ENCODE results near the gene RERE.
A peak's percentile ranks its signal among the peaks of the same experiment; 100 is the strongest.

Gene RERE

DNA sequence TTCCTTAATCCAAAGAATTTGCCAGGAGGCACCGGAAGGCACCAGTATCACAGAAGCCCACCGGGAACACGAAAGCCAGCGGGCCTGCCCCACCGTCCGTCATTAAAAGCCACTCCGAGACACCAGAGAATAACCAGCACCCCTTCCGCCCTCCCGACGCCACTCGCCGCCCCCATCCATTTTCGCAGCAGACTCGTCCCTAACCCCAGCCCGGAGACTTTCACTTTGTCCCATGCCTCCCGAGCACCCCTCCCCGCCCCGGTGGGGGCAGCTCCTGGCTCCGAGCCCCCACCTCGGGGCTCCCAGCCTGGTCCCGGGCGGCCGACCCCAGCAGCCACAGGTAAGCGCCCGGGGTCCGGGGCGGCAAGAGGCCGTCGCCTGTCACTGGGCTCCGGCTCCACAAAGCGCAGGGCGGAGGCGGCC, 394.2 kb downstream of the RERE start:
- no peaks in the 10 kb centered on the region for H3K9me3 Mint-ChIP-seq
- H3K4me1 Mint-ChIP-seq (ENCODE audit: low read depth): peaks cover 42% of the 10 kb centered on the region
- H3K4me3 Mint-ChIP-seq: no peak overlapping the region
- H3K27ac Mint-ChIP-seq: no peak overlapping the region
- H3K36me3 Mint-ChIP-seq (ENCODE audit: low read depth): no peaks in the 10 kb centered on the region
- DNase-seq: peak; percentile 69
- no peaks in the 10 kb centered on the region for H3K27me3 Mint-ChIP-seq

DNA sequence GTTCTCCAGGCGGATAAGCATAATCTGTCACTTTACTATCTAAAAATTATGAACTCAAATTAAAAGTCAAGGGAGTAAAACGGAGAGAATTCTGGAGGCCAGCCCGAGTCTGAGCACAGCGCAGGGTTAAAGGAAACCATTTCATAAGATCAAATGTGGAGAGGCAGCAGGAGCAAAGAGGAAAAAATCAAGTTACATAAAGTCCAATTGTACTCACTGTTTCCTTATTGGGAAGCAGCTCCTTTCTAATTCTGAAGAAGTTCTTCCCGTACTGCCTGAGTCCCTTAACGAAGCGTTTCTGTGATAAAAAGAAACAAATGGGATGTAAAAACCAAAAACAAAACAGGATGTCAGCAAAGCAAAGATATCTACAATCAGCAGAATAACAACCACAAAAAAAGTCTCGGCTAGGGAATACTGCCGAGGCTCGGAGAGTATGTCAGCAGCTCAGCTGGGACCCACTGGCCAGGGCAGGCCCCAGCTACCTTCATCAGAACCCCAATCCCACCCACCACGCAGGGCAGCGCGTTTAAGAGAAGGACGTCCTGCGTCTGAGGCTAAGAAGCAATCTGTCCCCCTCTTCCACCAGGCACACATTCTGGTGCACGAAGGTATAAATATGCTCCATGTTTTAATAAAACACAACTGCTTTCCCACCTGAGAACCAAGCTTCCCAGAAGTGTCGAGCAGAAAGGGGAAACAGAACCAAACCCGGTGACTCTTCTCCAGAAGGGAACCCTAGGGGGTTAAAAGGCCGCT, 394.8 kb downstream of the RERE start:
- H3K27me3 Mint-ChIP-seq: no peaks in the 10 kb centered on the region
- no peaks in the 10 kb centered on the region for H3K36me3 Mint-ChIP-seq (ENCODE audit: low read depth)
- peak; percentile 48 for DNase-seq
- H3K4me3 Mint-ChIP-seq: no peak overlapping the region
- H3K27ac Mint-ChIP-seq: no peak overlapping the region
- no peaks in the 10 kb centered on the region for H3K9me3 Mint-ChIP-seq
- H3K4me1 Mint-ChIP-seq (ENCODE audit: low read depth): peaks cover 42% of the 10 kb centered on the region

DNA sequence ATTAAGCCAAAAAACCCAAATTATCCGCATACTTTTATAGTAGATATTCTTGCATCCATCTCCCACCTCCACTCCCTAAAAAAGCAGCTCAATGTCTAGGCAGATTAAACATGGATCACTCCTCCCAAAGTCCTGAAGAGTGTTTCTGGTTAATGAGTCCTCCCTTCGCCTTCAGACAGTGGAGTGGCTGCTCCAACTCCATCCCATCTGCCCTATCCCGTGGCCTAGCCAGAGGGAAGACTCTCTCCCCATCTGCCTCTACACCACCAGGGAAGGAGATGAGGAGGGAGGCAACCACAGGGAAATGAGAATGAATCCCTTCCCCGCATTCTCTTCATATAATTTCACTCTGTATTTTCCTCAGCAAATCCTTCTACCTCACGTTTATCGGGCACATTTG, 395.7 kb downstream of the RERE start:
- Mint-ChIP-seq H3K4me1 (ENCODE audit: low read depth) (peaks cover 41% of the 10 kb centered on the region), H3K36me3 (ENCODE audit: low read depth) (peaks cover 4% of the 10 kb centered on the region), H3K27ac (no peak overlapping the region), H3K4me3 (no peak overlapping the region), H3K27me3 (no peaks in the 10 kb centered on the region), H3K9me3 (no peaks in the 10 kb centered on the region)
- DNase-seq: no peak

DNA sequence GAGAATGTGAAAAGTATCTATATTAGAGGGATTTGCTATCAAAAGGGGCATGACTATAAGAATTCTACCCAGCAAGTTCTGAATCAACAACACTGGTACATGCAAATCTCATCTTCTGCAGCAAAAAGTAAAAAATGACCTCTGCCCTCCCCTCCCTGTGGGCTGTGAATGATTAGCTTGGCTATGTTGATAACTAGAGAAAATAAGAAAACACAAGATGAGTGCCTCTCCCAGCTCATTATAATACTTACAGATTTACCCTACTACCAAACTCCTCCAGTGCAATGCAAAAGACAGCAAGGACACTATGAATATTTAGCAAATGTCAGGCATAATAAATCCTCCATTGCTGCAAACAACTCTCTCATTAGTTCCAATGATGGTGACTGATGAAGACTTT, 397.1 kb downstream of the RERE start:
- no peak overlapping the region for H3K4me3 Mint-ChIP-seq
- H3K9me3 Mint-ChIP-seq: no peaks in the 10 kb centered on the region
- peaks cover 38% of the 10 kb centered on the region for H3K4me1 Mint-ChIP-seq (ENCODE audit: low read depth)
- no peaks in the 10 kb centered on the region for H3K27me3 Mint-ChIP-seq
- peaks cover 16% of the 10 kb centered on the region for H3K36me3 Mint-ChIP-seq (ENCODE audit: low read depth)
- H3K27ac Mint-ChIP-seq: no peak overlapping the region
- DNase-seq: no peak

DNA sequence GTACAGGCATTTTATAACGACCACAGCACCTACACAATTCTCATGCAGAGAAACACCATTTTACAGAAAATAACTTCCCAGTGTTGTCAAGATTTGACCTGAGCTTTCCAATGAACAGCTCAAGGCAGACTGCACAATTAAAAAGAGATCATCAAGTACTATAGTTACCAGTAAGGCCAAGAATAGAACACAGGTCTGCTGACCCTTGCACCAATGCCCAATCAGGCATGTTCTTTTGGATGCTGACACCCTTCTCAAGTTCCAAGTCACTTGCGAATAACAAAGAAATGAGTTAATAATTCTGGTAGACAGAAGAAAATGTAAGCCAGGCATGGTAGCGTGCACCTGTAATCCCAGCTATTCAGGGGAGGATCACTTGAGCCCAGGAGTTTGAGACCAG, 397.6 kb downstream of the RERE start:
- peaks cover 20% of the 10 kb centered on the region for H3K36me3 Mint-ChIP-seq (ENCODE audit: low read depth)
- H3K9me3 Mint-ChIP-seq: no peaks in the 10 kb centered on the region
- DNase-seq: no peak
- H3K4me1 Mint-ChIP-seq (ENCODE audit: low read depth): peaks cover 37% of the 10 kb centered on the region
- no peaks in the 10 kb centered on the region for H3K27me3 Mint-ChIP-seq
- no peak overlapping the region for H3K27ac Mint-ChIP-seq
- H3K4me3 Mint-ChIP-seq: no peak overlapping the region

DNA sequence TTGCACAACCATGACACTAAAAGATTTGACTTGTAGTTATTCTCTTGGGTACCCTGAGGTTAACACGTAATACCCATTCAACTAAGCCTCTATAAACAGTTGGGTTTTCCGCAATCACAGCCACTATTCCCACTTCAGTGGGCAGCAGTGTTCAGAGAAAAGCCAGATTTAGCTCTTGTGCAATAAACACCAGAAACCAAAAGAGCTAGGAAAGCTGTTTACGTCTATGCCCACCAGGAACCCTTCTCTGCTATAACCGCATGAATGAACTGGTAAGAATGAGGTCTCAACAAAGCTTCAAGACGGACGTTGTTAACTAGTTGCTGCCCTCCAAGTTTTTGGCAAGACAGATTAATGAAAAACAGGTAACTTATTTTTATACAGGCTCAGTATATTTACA, 398.3 kb downstream of the RERE start:
- Mint-ChIP-seq H3K27ac (peak overlapping the region; percentile 12), H3K9me3 (no peaks in the 10 kb centered on the region), H3K36me3 (ENCODE audit: low read depth) (peaks cover 26% of the 10 kb centered on the region), H3K4me1 (ENCODE audit: low read depth) (peaks cover 34% of the 10 kb centered on the region), H3K4me3 (no peak overlapping the region), H3K27me3 (no peaks in the 10 kb centered on the region)
- no peak for DNase-seq

DNA sequence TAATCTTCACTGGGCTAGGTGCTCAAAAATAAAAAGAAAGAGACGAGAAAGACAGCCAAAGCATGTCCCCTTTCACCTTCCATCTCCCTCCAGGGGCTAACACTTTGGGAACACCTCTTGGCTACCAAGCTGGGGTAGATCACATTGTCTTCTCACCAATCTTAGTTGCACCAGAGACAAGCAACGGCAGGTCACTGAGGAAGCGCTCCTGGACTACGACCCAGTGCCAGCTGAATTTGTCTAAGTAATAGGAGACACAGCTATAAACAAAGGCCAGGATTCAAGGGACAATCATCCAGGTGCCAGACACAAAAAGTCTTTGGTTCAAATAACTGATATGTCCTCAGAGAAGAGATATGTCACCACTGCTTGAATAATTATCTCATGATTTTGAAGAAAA, 399.1 kb downstream of the RERE start:
- DNase-seq: no peak
- Mint-ChIP-seq H3K9me3 (no peaks in the 10 kb centered on the region), H3K4me1 (ENCODE audit: low read depth) (peaks cover 32% of the 10 kb centered on the region), H3K27ac (no peak overlapping the region), H3K36me3 (ENCODE audit: low read depth) (peaks cover 34% of the 10 kb centered on the region), H3K27me3 (no peaks in the 10 kb centered on the region), H3K4me3 (no peak overlapping the region)

DNA sequence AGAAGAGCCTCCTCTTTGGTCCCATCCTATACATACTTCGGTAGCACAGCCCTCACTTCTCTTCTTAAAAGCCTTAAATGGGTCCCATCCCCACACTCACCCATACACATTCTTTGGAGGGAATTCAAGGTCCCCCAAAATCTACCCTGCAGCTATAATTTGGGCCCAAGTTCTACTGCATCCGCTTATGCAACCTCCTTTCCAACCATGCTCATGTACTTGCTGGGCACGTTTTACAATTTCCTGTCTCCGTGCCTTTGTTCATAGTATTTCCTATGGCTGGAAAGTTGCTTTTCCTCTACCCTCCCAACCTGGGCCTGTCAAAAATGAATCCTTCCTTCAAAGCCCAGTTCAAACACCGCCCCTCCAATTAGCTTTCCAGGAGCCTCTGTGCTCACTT, 399.8 kb downstream of the RERE start:
- DNase-seq: no peak
- H3K9me3 Mint-ChIP-seq: no peaks in the 10 kb centered on the region
- peaks cover 36% of the 10 kb centered on the region for H3K4me1 Mint-ChIP-seq (ENCODE audit: low read depth)
- peak overlapping the region; percentile 12 for H3K27ac Mint-ChIP-seq
- no peak overlapping the region for H3K4me3 Mint-ChIP-seq
- H3K36me3 Mint-ChIP-seq (ENCODE audit: low read depth): peaks cover 39% of the 10 kb centered on the region
- H3K27me3 Mint-ChIP-seq: no peaks in the 10 kb centered on the region

DNA sequence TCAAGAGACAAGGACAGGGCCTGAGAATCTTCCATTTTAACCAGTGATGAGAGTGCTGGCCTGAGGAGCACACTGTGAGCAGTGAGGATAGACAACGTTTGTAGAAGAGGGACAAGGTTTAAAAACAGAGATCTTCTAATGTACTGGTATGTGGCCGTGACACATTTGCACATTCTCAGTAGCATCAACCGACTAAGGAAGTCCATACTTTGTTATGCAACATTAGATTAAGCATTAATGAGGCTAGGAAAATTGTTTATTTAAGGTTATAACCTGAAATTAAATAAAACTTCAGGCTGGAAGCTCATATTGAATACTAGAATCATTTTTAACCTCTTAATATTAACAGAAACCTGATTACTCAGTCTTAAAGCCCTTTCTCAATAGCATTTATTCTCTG, 400.6 kb downstream of the RERE start:
- Mint-ChIP-seq H3K4me3 (no peak overlapping the region), H3K36me3 (ENCODE audit: low read depth) (peaks cover 46% of the 10 kb centered on the region), H3K9me3 (no peaks in the 10 kb centered on the region), H3K4me1 (ENCODE audit: low read depth) (peaks cover 43% of the 10 kb centered on the region), H3K27ac (peak overlapping the region; percentile 18), H3K27me3 (no peaks in the 10 kb centered on the region)
- DNase-seq: no peak

DNA sequence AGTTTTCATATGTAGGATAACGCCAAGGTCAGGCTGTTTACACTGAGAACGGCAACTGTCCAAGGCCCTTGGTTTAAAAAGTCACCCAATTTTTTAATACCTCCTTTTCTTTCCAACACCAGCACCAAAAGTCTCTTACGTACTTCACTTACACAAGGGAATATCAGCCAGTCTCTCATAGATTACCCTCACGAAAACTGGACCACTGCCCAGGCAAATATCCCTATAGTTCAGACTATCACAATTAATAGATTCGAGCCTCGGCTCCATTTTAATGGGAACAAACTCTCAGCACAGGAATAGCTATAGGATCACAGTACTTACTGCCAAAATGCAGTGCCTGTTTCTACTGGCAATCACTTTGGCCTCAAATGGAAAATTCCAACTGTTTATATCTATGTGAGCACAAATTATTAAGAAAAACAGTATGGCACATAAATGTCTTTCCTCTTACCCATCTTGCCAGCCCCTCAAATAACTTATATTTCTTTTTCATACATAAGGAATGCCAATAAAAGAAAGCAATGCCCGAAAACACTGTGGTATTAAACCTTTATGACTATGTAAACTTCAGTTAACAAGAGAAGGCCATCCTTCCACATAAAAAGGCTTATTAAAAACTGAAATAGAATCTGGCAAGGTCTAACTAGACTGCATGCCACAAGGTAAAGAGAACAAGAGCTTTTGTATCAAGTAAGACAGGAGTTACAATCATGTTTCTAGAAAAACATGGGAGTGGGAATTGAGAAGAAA, 401.7 kb downstream of the RERE start:
- H3K9me3 Mint-ChIP-seq: no peaks in the 10 kb centered on the region
- peak overlapping the region; percentile 47 for H3K27ac Mint-ChIP-seq
- H3K4me3 Mint-ChIP-seq: no peak overlapping the region
- no peaks in the 10 kb centered on the region for H3K27me3 Mint-ChIP-seq
- DNase-seq: no peak
- peaks cover 52% of the 10 kb centered on the region for H3K4me1 Mint-ChIP-seq (ENCODE audit: low read depth)
- peaks cover 52% of the 10 kb centered on the region for H3K36me3 Mint-ChIP-seq (ENCODE audit: low read depth)

DNA sequence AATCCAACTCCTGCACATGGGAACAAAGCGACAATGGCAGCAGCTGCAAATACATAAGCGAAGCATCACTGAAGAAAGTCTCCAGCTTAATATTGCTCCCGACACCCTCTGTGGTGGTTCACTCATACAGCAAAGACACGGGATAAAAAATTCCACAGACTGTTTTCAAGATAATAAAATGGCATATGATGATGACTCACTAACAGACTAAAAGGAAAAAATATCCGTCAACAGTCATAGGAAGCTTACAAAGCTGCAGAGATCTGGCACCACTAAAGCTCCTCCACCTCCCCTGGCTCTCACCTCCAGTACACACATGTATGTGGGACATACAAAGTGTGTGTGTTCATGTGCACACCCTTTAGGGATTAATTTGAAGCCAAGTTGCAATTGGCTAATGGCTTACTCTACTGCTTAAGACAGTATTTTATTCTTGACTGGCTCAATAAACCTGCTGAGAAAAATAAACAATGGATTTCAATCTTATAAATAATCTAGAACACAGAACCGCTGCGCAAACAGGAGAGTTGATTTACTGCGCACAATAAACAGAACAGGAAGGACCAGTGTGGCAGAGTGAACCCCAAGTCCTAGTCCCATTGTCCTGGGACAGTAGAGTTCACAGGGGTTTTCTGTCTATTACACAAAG, 405.1 kb downstream of the RERE start:
- Mint-ChIP-seq H3K4me1 (ENCODE audit: low read depth) (peaks cover 73% of the 10 kb centered on the region), H3K9me3 (no peaks in the 10 kb centered on the region), H3K36me3 (ENCODE audit: low read depth) (peaks cover 85% of the 10 kb centered on the region), H3K27me3 (no peaks in the 10 kb centered on the region), H3K4me3 (no peak overlapping the region), H3K27ac (no peak overlapping the region)
- DNase-seq: no peak

DNA sequence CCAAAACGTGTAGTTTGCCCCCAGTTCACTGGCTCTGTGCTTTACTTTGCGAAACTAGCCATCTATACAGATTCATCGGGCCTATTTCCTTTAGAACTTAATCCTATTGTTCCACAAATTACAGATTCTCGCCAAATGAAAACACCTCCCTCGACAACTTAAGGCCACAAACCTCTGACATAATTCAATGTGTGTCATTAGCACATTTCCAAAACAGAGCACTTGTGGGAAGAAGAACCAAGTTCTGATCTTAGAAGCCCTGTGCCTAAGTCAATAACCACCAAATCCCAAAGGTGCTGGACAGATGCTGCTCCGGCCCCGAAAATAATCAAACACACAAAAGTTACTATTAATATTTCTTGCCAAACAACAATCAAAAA, 405.6 kb downstream of the RERE start:
- no peak overlapping the region for H3K4me3 Mint-ChIP-seq
- no peaks in the 10 kb centered on the region for H3K27me3 Mint-ChIP-seq
- no peak for DNase-seq
- H3K9me3 Mint-ChIP-seq: no peaks in the 10 kb centered on the region
- peaks cover 74% of the 10 kb centered on the region for H3K4me1 Mint-ChIP-seq (ENCODE audit: low read depth)
- H3K36me3 Mint-ChIP-seq (ENCODE audit: low read depth): peaks cover 86% of the 10 kb centered on the region
- H3K27ac Mint-ChIP-seq: no peak overlapping the region

DNA sequence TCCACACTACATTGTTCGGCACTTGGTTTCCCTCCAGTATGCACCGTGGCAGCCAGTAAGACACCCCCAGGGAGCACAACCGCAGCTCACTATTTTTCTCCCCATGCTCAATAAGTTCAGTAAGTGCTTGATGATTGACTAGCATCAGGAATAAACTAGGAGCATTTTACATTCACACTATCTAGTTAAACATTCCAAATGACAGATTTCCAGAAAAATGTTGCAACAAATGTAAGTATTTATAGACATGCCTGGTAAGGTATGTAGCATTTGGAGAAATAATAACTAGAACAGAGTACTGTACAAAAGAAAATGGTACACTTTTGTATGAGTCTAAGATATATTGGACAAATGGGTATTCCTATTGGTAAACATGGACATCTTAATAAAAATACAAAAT, 406.6 kb downstream of the RERE start:
- Mint-ChIP-seq H3K36me3 (ENCODE audit: low read depth) (peaks cover 88% of the 10 kb centered on the region), H3K27me3 (no peaks in the 10 kb centered on the region), H3K27ac (no peak overlapping the region), H3K4me1 (ENCODE audit: low read depth) (peaks cover 75% of the 10 kb centered on the region), H3K9me3 (no peaks in the 10 kb centered on the region), H3K4me3 (no peak overlapping the region)
- DNase-seq: no peak

DNA sequence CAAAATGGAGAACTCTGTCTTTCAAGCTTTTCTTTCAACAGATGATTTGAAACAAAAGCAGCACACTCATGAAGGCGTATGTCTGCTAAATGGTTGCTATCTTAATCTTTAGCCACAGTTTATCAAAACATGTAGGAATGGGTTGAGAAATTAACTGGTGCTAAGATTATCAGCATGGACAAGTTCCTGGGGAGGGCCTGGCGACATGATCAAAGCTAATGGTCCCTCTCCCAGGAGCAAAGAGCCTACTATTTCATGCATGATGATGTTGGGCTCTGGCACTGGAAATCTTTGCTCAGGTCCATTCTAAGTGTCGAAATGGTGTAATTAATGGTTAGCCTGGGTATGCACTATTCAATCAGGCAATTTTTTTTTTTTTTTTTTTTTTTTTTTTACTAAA, 407.8 kb downstream of the RERE start:
- no peak for DNase-seq
- no peaks in the 10 kb centered on the region for H3K27me3 Mint-ChIP-seq
- H3K4me3 Mint-ChIP-seq: no peak overlapping the region
- peaks cover 72% of the 10 kb centered on the region for H3K4me1 Mint-ChIP-seq (ENCODE audit: low read depth)
- H3K27ac Mint-ChIP-seq: peak overlapping the region; percentile 86
- peaks cover 86% of the 10 kb centered on the region for H3K36me3 Mint-ChIP-seq (ENCODE audit: low read depth)
- no peaks in the 10 kb centered on the region for H3K9me3 Mint-ChIP-seq

DNA sequence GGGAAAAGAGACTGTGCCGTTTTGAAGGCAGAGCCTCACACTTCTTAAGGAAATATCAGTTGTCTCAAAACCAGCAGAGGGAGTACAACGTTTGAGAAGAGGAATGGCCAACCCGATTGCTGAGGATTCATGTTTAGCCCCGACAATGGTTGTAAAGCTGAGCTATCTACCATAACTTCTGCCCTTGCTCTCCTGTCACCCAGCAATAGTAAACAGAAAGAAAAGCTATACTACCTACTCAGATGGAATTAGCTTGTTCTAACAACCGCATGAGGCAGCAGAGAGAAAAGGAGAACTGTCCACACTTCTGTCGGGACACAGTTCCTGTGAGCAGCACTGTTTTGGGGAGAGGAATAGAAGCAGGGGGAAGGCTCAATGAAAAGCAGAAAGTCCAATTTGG, 408.3 kb downstream of the RERE start:
- Mint-ChIP-seq H3K27me3 (no peaks in the 10 kb centered on the region), H3K27ac (peak overlapping the region; percentile 86), H3K4me3 (peak overlapping the region; percentile 37), H3K9me3 (no peaks in the 10 kb centered on the region), H3K36me3 (ENCODE audit: low read depth) (peaks cover 84% of the 10 kb centered on the region), H3K4me1 (ENCODE audit: low read depth) (peaks cover 74% of the 10 kb centered on the region)
- no peak for DNase-seq
